GM12874 (cell line): Measurements from ENCODE around the gene TCF12.

Source experiments
- TF ChIP-seq, protein P1 (sequence below): IDR thresholded peaks from 2 replicates; pipeline ENCODE4 v1.5.1; 2011; ENCODE audit warnings: low read depth, mild to moderate bottlenecking, control low read depth, low read length, moderate library complexity; ENCODE audit not compliant: insufficient read depth

Gene TCF12

DNA sequence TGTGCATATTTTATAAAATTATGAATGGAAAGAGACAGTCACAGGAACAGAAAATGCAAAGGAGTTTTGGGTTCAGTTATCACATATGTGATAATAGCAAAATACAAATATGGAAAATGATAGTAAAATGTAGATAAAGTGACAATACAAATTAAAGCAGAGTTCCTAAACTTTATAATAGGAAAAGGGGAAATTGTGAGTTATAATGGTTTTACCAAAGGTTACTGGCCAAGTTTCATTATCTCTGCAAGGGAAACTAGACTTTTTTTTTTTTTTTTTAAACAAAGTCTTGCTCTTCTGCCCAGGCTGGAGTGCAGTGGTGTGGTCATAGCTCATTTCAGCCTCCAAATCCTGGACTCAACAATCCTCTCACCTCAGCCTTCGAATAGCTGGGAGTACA is 229.2 kb downstream of the TCF12 start:
- TF ChIP-seq, protein P1, sequence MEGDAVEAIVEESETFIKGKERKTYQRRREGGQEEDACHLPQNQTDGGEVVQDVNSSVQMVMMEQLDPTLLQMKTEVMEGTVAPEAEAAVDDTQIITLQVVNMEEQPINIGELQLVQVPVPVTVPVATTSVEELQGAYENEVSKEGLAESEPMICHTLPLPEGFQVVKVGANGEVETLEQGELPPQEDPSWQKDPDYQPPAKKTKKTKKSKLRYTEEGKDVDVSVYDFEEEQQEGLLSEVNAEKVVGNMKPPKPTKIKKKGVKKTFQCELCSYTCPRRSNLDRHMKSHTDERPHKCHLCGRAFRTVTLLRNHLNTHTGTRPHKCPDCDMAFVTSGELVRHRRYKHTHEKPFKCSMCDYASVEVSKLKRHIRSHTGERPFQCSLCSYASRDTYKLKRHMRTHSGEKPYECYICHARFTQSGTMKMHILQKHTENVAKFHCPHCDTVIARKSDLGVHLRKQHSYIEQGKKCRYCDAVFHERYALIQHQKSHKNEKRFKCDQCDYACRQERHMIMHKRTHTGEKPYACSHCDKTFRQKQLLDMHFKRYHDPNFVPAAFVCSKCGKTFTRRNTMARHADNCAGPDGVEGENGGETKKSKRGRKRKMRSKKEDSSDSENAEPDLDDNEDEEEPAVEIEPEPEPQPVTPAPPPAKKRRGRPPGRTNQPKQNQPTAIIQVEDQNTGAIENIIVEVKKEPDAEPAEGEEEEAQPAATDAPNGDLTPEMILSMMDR = no peak

DNA sequence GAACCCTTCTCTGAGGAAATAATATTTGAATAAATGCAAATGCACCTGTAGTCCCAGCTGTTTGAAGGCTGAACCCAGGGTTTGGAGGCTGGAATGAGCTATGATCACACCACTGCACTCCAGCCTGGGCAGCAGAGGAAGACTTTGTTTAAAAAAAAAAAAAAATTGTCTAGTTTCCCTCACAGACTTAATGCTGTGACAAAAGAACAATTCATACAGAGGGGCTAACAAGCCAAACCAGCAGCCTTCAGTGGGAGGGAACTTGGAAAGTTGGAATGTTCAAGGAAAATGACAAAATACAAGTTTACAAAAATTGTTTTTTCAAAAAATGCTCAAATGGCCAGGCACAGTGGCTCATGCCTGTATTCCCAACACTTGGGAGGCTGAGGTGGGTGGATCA is 229.8 kb downstream of the TCF12 start:
- TF ChIP-seq, protein P1 = no peak

DNA sequence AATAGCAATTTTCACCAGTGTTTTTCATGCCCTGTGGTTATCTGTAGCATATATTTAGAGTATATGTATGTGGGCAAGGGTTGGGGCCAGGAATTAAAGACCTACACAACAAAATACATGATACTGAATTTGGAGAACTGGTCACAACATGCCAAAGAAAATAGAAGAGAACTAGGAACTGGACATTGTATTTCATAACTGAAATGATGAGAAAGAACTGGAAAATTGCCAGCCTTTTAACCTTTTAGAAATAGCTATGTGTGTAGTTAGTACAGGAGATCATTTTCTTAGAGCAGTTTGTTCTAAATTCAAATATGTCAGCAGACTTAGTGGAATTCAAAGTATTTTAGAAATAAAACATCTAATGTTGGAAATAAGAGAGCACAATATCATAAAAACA is 230.8 kb downstream of the TCF12 start:
- TF ChIP-seq, protein P1 = no peak

DNA sequence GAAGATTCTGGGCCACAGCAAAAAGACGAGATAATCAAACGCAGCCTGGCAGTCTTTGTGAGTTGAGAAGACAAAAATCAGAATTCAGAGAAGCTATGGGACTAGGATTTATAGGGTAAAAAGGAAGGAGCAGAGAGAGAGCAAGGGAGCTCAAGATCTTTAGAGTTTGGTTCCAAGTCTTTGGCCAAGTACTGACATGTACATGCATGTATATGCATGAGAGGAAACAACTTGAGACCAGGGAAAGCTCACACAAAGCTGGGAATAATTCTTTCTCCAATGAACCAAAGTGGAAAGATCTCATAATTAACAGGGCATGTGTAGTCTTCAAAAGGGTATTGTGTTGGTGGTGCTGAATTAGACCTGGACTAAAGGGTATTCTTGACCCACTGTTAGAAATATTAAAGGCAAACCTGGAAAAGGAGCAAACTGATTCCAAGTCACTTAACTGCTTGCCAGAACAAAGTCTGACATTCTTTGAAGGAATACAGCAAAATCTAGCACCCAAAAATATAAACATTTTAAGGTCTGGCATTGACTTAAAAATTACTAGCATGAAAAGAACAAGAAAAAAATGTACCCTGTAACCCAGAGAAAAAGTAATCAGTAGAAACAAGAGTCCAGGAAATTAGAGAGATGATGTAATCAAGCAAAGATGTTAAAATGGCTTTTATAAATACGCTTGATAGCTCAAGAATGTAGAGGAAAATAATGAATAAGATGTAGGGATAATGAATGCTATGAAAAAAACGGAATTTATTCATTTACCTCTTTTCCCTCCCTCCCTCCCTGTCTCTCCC is 231.8 kb downstream of the TCF12 start:
- TF ChIP-seq, protein P1 = no peak

DNA sequence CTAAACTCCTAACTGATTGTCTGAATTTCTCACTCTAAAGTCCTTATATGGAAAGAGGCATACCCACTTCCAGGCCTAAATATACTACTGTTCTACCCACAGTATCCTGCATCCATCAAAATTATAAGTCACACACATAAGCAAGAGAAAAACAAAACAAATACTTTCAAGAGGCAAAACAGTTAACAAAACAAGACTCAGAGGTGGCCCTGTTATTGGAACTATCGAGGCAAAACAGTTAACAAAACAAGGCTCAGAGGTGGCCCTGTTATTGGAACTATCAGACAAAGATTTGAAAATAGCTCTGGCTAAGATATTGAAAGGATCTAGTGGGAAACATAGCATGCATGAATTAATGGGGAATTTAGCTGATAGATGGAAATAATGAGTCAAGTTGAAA is 233.7 kb downstream of the TCF12 start:
- TF ChIP-seq, protein P1 = no peak

DNA sequence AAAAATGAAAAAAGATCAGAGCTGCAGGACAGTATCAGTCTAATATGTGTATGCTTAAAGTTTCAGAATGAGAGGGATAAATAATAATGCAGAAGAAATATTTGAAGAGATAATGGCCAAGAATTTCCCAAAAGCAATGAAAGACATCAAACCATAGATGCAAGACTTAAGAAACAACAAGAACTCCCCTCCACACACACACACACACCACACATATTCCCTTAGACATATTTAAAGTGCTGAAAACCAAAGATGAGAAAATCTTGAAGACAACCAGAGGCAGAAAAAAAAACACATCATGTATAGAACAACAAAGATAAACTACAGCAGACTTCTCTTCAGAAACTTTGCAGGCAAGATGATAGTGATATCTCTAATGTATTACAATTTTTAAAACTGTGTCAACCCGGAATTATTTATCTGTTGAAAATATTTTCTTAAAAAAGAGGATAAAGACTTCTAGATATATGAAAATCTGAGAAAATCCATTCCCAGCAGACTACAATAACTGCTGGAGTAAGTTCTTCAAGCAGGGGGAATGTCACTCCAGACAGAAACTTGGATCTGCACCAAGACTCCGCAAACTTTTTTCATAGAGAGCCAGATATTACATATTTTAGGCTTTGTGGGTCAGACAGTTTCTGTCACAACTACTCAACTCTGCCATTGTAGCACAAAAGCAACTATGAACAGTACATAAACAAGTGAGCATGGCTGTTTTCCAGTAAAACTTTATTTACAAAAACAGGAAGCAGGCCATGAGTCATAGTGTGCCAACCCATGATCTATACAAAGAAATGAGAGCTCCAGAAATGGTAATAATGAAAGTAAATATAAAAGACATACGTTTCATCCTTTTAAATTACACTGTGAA is 234.5 kb downstream of the TCF12 start:
- TF ChIP-seq, protein P1 = no peak

DNA sequence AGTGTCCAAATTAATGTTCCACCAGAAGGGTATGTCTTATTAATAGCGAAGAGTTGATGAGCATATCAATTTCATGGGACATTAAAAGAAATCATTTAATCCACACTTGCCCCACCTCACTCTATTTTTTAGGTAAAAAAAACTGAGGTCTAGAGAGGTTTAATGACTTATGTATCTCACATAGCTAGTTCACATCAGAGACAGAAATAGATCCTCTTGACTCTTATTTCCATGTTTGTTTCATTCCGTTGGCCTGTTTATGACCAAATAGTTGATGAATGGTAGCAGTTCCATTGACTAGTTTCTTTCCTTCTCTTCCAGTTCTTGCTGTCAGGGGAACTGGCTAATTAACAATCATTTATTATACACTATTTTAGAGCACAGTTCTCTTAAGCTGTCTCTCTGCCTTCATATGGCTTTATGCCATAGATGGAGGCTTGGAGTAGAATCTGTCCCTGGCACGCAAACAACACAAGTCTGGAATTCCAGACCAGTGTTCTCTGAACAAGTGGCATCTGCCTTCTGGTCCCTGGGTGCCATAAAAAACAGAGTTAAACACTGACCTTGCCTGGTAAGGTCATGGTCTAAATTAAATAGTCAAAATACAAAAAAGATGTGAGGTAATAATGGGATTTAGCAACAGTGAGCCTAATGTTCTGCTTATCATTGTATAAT is 237.9 kb downstream of the TCF12 start:
- TF ChIP-seq, protein P1 = no peak
